Bone marrow (tissue), 2 donors: ENCODE results near the gene PDIK1L.
"Not testable (repeated sequence)": the region's sequence is repeated elsewhere in the genome, so short reads cannot be mapped to it uniquely, and the experiment has no call there.

Source experiments
- DNase-seq, 2 donors: peaks; one replicate each; lab custom pipeline; 2025; lab: John Stamatoyannopoulos, UW

The PDIK1L gene

GRCh38 chr1:26090893-26091292, 20.7 kb upstream of the PDIK1L start:
- no peak for DNase-seq

- no peak for DNase-seq
These were observed 19.2 kb upstream of the PDIK1L start for GRCh38 chr1:26092422-26092821.

DNA sequence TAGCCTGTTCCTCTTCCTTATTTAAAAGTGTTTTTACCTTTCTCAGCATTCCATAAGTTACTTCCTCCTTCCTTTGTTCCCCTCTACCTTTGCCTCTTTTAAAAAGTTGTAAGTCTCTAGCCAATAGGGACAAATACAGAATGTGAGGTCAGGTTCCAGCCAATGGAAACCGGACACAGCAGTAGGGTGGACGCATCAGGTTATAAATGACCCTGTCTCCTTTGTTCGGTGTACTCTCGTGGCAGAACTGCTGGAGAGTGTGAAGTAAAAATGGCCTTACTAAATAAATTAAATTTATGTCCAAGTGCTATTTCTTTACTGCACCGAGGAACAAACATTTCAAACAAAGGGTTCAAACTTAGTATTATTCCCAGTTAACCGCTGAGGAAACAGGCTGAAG, 18.1 kb upstream of the PDIK1L start:
- not testable (repeated sequence) for DNase-seq

- DNase-seq, result no peak
These were observed 17.5 kb upstream of the PDIK1L start for GRCh38 chr1:26094076-26094669.

- DNase-seq, result no peak
These were observed 16.8 kb upstream of the PDIK1L start for GRCh38 chr1:26094677-26095383.

DNA sequence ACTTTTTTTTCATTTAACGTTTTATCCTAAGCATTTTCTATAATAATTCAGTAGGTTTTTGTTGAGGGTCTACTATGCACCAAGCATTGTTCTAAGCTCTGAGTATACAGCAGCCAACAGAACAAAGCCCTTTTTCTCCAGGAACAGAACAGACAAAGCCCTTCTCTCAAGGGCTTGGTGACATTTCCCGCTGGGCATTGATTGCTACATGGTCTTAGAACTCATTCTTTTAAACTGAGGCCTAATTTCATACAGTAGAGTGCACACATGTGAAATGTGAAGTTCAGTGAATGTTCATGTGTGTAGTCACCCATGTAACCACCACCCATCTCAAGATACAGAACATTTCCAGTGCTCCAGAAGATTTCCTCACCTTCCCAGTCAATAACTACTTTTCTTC, 15.2 kb upstream of the PDIK1L start:
- DNase-seq, result no peak

- no peak for DNase-seq
These were observed 13.9 kb upstream of the PDIK1L start for GRCh38 chr1:26097696-26098095.

GRCh38 chr1:26098602-26099001, 13.0 kb upstream of the PDIK1L start:
- DNase-seq, result no peak

GRCh38 chr1:26099780-26100179, 11.8 kb upstream of the PDIK1L start:
- DNase-seq, result no peak

DNA sequence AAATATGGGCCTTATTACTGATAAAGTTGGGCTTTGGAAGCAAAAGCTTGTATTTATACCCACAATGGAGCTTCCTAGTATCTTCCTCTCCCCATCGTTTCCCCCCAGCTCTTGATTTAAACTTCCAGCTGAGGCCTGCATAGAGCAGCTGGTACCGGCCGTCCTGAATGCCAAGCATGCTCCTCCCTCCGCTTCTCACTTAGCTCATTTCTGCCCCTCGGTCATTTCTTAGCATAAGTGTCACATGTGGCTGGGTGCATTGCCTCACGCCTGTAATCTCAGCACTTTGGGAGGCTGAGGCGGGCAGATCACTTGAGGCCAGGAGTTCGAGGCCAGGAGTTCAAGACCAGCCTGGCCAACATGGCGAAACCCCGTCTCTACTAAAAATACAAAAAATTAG, 11.4 kb upstream of the PDIK1L start:
- DNase-seq, result not testable (repeated sequence)

GRCh38 chr1:26102119-26102518, 9.5 kb upstream of the PDIK1L start:
- no peak for DNase-seq

- DNase-seq, result no peak
These were observed 9.1 kb upstream of the PDIK1L start for GRCh38 chr1:26102526-26102925.

GRCh38 chr1:26105226-26105548, 6.4 kb upstream of the PDIK1L start:
- DNase-seq, result not testable (repeated sequence)

- DNase-seq, result no peak
These were observed 2.1 kb upstream of the PDIK1L start for GRCh38 chr1:26109229-26110164.

GRCh38 chr1:26110731-26111529, 694 bp upstream of the PDIK1L start:
- peak; percentile 9 to 71 for DNase-seq

- peak in 1 of 2 donors; percentile 2 for DNase-seq
These were observed 767 bp downstream of the PDIK1L start for GRCh38 chr1:26112407-26112775.

- no peak for DNase-seq
These were observed 2.7 kb downstream of the PDIK1L start for GRCh38 chr1:26114165-26114927.

DNA sequence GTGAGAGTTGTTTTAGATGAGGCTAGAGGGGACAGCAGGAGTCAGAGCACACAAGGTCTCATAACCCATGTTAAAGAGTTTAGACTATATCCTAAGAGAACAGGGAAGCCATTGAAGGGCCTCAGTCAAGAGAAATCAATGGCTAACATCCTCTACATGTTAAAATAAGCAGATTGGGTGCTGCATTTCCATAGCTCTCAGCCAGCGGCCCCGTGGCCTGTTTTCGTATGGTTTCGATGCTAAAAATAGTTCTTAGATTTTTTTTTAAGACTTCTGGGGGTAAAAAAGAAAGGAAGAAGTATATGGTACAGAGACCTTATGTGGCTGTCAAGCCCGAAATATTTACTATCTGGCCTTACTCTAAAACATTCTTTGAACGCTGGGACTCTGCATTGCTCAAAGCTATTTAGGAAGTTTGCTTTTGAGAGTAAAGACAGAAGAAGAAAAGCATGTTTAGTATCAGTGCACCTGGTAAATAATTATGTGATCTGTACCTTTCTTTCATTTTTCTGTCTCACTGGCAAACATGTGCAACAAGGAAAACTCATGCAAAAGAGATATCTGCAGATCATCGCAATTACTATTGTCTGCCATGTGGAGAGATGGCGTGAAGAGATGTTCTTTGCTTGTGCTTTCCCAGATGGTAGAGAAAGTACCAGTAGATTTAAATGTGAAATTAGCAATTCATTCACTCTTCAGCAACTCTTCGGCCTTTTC, 8.4 kb downstream of the PDIK1L start:
- DNase-seq, result peak in 1 of 2 donors; percentile 38

DNA sequence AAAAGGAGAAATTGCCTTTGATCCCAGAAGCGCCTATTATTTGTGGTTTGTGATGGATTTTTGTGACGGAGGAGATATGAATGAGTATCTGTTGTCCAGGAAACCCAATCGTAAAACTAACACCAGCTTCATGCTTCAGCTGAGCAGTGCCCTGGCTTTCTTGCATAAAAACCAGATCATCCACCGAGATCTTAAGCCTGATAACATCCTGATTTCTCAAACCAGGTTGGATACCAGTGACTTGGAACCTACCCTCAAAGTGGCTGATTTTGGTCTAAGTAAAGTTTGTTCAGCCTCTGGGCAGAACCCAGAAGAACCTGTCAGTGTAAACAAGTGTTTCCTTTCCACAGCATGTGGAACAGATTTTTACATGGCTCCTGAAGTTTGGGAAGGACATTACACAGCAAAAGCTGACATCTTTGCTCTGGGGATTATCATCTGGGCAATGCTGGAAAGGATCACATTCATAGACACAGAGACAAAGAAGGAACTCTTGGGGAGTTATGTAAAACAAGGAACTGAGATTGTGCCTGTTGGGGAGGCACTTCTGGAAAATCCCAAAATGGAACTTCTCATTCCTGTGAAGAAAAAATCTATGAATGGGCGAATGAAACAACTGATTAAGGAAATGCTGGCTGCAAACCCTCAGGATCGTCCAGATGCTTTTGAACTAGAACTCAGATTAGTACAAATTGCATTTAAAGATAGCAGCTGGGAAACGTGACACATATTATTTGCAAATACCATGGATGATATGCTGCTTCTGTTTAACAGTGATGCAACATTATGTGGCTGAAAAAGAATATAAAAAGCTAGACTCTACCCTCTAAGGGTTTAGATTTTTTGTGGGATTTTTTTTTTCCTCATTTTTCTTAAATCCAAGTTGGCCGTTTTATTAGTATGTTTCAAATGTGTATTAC, 10.5 kb downstream of the PDIK1L start:
- no peak for DNase-seq
